GM12872 (cell line): ENCODE measurements around the gene BHLHA15.

ENCODE experiments used
- CTCF ChIP-seq: IDR thresholded peaks from 3 replicates; pipeline ENCODE4 v1.5.1; 2011; ENCODE audit warnings: low read depth, mild to moderate bottlenecking, low read length, moderate library complexity; ENCODE audit not compliant: insufficient read depth

Gene BHLHA15

GRCh38 chr7:98204670-98205069 lies 6.6 kb upstream of the BHLHA15 start:
- TF ChIP-seq CTCF = no peak

GRCh38 chr7:98205162-98205845 lies 5.9 kb upstream of the BHLHA15 start:
- TF ChIP-seq CTCF = no peak

- TF ChIP-seq CTCF = no peak
Measured at GRCh38 chr7:98206451-98207330, 4.5 kb upstream of the BHLHA15 start.

- TF ChIP-seq CTCF = no peak
Measured at GRCh38 chr7:98209166-98209920, 1.9 kb upstream of the BHLHA15 start.

- TF ChIP-seq CTCF = no peak
Measured at GRCh38 chr7:98210513-98211220, 572 bp upstream of the BHLHA15 start.

GRCh38 chr7:98211676-98212531 lies 665 bp downstream of the BHLHA15 start:
- no peak for TF ChIP-seq CTCF
